Activated gamma-delta T cell treated with anti-CD3 and anti-CD28 coated beads, Interleukin-2, amount 50 U/mL, for 16 hours (primary cell): Measurements from ENCODE around the gene PCCA.
"Not testable (repeated sequence)": the region's sequence is repeated elsewhere in the genome, so short reads cannot be mapped to it uniquely, and the experiment has no call there.

ENCODE experiments used
- DNase-seq: peaks from one replicate; pipeline ENCODE4 v3.0.0-alpha.2; 2020; ENCODE audit warnings: low read depth

PCCA gene

DNA sequence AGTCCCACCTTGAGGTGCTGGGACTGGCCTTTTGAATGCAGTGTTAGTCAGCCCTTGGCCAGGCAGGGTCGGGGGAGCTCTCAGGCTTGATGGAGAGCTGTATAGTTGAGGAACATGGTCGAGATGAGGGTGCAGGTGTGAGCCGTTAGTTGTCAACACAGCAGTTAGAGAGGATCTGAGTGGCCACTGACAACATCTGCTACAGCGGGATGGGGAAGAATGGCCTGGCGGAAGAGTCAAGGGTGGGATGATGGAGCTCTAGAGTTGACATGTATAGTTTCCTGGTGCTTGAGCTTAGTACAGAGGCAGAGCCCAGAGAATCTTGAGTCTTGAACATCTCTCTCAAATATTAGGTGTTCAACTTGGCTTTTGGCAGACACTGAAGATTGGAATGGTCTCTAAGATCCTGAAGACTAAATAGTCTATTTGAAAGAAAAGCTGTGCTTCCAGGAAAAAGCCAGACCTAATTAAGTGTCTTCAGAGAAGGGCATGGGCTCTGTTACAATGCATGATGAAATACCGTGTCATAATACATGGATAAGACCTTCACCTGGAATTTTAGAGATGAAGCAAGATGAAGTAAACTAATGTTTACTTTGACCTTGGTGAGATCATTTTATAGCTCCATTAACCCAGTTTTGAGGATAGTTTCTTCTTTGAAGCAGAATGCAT lies 9.7 kb downstream of the PCCA start:
- DNase-seq, result no peak

DNA sequence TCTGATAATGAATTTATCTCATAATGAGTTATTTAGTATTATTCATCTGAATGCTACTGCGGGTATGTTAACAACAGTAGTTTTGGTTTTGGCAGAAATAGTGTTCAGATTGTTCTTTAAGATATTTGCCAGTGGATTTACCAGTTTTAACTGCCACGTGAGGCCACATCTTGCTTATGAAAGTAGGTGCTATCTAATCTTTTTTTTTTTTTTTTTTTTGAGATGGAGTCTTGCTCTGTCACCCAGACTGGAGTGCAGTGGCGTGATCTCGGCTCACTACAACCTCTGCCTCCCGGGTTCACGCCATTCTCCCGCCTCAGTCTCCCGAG lies 10.2 kb downstream of the PCCA start:
- DNase-seq, result not testable (repeated sequence)

DNA sequence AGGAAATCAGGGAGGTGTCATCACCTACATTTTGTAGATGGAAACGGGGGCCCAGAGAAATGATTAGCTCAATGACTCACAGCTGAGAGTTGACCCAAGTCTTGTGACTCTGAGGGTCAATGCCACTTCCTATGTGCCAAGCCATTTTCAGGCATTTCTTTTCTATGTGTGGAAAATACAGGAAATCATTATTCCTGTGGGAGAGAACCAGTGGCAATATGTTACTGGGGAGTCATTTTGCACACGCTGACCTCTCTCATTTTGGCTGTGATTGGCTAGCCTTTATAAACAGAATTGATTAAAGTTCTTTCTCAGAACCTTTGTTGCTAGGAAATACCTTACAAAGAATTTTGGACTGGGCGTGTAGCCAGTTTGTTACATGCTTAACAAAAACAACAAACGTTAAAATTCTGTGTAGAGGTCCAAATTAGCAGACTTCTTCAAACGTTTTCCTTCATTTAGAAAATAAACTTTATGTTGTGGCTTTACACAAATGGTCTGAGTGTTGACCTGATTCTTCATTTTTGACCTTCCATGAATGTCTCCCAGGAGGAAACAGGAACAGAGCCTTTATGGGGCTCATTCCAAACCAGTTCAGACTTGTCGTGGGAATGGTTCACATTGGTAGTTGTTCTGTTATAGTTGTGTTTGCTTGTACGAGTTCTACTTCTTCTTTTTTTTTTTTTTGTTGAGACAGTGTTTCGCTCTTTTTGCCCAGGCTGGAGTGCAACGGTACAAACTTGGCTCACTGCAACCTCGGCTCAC lies 11.4 kb downstream of the PCCA start:
- DNase-seq, result no peak

DNA sequence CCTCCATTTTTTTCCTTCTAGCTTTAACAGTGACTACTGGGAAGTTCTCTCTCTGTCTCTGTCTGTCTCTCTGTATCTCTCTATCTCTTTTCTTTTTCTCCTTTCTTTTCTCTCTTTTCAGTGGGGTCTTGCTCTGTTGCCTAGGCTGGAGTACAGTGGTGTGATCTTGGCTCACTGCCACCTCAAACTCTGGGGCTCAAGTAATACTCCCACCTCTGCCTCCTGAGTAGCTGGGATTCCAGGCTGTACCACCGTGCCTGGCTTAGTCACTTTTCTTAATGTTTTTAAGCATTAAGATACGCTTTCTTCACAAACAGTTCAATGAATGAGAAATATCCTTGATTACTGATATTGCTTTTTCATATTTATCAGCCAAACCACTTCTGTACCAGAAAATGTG lies 13.1 kb downstream of the PCCA start:
- no peak for DNase-seq

DNA sequence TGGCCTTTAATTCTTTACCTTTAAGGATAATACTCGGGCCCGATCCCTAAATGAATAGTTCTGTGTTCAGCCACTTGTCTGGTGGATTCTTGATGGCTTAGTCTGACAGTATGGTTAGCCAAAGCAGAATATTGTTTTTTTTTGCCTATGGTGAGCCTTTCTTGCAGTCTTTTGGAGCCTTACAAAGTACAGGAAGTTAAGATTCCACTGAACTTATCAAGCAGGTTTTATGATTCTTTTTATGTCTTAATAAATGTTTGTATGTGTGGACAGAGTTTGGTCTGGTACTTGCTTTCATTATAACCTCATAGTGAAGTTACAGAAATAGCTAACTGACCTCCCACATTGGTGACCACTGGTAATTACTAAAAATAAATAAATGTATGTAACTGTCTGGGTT lies 17.1 kb downstream of the PCCA start:
- DNase-seq, result no peak

DNA sequence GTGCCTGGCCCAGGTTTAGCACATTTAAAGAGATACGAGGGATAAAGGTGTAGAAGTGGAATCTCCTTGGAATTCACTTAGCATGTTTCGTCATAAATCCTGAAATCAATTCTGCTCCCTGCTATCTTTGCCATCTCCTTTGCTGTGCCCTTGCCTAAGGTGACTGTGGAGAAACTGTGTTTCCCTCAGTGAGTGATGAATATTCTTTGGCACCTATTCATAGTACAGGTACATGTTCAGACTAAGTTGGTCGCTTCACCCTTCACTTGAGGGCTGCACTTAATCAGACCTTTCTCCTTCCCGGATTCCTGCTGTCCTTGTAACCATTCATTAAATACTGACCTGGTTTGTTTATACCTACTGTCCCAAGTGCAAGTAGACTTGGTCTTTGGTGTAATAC lies 17.8 kb downstream of the PCCA start:
- no peak for DNase-seq

DNA sequence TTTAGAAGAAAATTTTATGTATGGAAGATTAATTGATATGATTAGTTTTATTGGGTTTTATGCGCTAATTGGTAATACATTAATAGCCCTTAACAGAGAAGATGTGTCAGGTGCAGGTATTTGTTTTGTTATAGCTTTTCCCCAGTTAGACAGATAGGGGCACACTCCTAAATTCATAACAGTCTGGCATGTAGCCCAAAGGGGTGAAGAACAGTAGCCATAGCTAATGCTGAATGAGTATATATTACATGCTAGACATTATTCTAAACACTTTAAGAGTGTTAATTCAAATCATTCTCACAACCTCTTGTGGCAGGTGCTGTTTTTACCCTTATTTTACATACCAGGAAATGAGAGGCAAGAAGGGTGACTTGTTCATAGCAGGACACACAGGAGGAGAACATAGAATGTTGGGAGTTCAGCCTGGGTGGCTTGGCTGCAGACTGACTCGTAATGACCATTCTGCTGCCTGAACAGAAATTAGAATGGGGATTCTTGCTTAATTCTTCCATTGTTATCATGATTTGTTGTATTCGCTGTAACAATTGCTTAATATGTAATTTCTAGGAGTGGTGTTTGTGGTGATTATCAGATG lies 20.1 kb downstream of the PCCA start:
- DNase-seq, result no peak

DNA sequence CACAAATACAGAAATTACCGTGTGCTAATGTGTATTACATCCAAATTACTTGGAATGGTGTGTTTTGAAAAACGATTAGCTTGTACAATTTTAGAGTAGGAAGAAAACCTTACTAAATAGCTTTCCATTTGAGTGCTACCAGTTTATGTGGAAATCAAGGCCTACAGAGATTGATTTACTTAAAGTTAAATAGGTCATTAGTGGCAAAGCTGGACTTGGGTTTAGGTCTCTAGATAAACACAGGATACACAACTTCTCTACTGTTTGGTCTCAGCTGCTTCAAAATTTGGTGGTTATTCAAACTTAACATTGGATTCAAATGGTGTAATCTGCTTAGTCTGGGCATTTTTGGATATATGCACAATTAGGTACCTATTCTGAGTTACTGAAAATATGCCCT lies 21.4 kb downstream of the PCCA start:
- no peak for DNase-seq

DNA sequence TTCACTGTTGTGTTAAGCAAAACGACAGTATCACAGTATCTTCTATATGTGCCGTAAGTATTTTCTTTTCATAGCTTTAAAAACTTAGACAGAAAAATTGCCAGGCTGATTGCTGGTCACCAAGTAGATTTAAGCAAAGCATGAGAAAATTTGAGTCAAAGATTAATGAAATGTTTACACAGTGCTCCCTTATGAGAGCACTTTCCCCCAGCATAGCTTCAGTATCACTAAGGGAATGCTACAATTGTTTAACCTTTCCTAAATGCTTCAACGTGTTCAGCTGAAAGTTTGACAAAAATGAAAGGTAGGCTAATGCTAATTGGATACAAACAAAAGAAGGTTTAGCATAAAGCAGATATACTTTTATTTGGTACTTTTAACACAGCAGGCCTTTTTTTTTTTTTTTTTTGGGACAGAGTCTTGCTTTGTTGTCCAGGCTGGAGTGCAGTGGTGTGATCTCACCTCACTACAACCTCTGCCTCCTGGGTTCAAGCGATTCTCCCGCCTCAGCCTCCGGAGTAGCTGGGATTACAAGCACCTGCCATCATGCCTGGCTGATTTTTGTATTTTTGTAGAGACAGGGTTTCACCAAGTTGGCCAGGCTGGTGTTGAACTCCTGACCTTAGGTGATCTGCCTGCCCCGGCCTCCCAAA lies 23.4 kb downstream of the PCCA start:
- DNase-seq, result no peak

DNA sequence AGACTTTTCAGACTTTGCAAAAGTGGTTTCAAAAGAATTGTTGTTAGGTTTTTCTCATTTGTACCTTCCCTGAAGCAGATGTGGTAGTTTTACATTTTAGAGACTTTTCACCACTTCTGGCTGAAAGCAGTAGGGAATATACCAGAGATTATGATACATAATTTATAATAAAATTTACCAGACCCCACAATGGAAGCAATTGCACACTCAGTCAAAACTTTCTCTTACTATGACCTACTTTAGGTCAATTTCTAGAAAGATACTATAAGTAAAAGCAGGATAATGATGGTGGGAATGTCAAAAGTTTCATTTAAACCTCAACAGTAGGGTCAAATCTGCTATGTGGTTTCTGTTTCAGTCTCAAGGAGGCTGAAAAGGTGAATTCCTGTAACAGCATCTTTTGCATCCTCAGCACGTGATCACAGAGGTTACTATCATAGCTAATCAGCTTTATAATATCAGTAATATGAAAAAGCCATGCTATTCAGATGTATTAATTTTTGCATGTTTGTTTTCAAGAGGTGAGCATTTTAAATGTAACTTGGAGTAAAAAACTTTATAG lies 26.9 kb downstream of the PCCA start:
- no peak for DNase-seq

DNA sequence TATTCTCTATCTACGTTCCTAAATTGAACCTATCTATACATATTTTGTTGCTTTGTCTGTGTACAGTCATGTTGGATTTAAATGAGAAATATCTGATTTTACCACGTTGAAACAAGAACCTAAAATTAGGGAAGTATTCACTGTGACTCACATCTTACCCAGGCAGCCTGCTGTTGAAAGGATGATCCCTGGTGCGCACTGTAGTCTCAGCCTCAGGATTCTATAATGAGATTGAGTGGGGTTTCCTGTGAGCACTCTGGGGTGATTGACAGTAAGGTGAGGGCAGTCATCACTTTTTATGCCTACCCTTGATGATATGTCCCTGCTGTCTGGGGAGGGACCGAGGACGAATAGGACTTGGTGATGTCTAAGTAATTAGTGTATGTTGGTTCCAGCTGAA lies 35.4 kb downstream of the PCCA start:
- DNase-seq, result no peak

DNA sequence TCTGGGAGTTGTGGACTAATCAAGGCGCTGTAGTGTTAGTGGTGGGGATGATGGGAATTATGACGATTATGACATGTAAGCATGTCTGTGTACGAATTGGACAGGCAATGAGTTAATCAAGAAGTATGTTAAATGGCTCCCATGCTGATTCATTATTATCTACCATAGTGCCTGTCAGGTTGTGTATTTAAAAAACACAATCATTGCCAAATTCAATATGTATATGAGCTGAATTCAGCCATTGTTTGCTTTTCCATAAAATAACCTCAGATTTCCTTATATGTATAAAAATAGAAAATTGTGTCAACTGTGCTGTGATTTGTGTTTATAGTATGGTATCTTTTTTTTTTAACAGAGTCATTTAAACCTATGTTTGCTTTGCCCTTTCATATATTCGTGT lies 37.1 kb downstream of the PCCA start:
- DNase-seq, result no peak

DNA sequence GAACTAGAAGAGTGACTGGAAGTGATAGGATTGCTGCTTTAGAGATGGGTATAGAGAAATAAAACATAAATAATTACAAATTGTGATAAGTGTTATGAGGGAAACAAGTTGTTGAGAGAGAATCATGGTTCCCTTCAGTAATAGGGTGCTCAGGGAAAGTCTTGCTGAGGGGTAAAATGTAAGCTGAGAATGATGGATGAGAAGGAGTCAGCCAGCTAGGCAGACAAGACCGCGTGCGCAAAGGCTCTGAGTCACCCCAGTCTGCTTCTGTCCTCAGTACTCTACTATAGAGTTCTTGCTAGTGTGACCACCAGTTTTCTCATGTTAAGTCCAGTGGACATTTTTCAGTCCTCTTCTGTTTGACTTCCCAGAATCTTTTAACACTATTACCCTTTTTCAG lies 39.5 kb downstream of the PCCA start:
- DNase-seq, result no peak

DNA sequence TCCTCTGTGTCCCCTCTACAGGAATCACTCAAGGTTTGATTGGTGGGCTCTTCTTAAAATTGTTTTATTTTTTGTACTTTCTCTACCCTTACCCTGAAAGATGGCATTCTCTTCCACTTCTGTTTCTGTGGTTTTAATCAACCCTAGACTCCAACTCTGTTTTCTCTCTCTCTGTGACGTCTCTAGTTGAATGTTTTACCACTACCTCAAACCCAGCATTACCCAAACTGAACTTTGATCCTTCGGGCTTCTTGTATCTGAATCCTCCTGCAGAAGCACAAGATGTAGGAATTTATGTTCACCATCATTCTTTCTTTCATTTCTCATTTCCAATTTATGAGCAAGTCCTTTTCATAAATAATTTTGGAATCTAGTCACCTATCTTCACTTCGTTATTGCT lies 39.9 kb downstream of the PCCA start:
- no peak for DNase-seq

DNA sequence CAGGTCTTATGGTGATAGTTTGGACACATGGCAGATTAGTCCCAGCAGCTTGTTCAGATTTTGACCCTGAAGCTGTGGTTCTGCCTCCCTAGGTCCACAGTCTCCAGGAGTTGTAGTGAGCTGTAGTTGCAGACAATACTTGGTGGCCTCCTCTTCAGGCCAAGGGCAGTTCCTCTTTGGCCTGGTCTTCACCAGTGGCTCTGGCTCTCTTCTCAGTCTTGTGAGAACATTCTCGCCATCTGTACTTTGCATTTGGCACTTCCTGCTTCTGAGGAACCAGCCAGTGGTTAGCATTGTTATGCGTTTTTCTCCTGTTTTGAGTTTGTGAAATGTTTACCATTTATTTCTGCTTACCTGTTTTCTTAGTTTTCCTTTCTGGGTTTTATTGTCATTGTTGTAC lies 40.7 kb downstream of the PCCA start:
- DNase-seq, result no peak

DNA sequence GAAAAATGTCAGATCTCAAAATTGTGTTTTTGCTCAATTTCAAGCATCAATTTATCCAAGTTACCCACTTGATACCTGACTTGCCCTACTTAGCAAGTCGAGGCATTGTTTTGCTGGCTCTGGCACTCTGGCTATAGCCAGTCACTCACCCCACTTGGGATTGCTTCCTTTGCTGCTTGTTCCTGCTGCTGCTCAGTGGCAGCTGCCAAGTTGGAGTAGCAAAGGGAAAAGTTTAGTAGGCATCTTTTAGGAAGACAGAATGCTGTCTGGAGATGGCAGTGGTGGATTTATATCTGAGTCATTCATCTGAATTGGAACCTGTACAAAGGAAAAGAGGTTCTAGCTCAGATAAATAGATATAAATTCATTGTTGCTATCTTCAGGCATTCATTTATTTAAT lies 41.2 kb downstream of the PCCA start:
- no peak for DNase-seq

DNA sequence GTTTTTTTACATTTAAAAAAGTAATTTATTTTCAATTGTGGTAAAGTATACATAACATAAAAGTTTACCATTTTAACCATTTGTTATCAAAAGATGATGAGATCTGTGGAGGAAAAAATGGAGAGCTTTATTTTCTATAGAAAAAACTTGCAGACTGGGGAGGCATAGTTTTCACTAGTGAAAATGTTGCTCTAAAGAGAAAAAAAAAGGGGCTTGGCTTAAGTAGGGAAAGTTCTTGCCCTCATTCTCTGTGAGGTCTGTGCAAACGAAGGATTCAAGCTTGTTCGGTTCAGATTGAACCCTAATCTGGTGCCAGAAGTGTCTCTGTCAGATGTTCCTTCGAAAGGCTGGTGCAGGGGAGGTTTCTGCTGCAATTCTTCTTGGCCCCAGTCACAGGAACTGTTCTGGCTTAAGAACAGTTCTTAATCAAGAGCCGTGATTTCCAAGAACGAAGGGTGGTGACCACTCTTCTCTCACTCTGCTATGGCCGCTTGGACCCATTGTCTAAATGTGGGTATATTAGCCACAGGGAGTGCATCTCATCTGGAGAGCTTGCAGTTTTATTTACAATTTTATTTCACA lies 42.1 kb downstream of the PCCA start:
- no peak for DNase-seq

DNA sequence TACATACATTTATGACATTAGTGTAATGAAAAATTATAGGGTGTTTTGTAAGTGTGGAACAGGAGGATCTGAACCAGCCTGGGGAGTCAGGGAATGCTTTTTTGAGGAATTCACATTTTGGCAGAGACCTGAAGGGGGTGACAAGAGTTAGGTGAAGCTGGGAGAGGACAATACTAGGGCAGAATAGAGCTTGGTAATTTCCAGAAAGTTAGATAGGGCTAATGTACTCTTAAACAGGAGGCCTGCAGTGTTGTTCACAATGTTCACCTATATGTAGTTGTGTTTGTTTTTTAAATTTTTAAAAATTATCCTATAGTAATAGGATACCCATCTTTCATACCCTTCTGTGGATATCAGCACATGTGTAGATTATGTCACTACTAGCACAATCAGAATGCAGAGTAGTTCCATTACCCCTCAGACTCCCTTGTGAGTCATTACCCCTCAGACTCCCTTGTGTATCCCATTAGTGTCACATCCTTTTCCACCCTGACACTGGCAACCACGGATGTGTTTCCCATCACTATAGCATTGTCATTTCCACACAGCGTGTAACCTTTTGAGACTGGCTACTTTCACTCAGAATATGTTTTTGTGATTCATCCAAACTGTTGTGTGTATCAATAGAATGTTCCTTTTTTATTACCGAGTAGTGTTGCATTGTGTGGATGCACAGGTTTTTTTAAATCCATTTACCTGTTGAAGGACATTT lies 43.1 kb downstream of the PCCA start:
- DNase-seq, result no peak

DNA sequence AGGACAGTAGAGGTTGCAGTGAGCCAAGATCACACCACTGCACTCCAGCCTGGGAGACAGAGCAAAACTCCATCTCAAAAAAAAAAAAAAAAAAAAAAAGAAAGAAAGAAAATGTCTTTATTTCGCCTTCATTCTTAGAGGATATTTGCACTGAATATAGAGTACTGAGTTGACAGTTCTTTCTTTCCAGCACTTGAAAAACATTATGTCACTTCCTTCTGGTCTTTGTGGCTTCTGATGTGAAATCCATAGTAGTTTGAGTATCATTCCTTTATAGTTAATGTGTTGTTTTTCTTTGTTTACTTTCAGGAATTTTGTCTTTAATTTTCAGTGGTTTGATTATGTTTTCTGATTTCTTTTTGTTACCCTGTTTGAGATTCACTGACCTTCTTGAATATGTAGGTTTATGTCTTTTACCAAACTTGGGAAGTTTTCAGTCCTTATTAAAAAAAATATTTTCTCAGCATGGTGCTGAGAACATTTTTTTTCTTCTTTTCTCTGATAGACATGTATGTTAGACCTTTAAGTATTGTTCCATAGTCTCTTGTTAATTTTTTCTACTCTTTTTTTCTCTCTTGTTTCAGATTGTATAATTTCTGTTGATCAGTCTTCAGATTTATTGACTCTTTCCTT lies 50.1 kb downstream of the PCCA start:
- no peak for DNase-seq

DNA sequence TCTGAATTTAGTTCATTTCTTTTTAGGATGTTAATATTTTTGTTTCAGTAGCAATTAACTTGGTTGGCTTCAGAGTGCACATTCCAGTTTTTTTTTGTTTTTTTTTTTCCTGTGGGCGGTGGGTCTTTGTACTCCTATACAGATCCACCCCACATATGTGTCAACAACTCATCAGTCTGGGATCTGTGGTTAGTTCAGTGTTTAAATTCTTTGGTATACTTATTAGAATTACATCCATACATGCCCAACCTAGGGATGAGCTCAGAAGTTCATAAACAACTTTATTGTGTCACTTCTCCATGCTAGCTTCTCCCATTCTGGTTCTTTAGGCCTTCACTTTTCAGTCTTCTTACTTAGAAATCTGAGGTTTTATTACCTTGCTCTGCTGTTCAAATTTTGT lies 50.9 kb downstream of the PCCA start:
- DNase-seq, result no peak

DNA sequence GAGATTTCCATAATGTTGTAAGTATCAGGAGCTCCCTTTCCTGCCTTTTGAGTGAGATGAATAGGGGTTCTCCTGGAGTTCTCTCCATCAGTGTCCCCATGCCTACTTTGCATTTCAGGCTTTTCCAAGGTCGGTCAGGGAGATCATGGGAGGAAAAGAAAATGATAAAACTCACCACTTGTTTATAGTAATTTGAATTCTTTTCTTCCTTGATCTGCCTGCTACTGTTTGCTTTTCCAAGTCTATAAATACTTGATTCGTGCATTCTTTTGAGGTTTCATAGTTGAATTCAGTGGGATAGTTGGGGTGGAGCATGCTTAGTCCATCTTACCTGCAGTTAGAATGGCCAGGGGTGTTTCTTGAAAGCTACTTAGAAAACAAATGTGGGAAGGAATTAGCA lies 51.5 kb downstream of the PCCA start:
- no peak for DNase-seq
